ENCODE data around the gene ADIPOR2.

The ADIPOR2 gene

DNA sequence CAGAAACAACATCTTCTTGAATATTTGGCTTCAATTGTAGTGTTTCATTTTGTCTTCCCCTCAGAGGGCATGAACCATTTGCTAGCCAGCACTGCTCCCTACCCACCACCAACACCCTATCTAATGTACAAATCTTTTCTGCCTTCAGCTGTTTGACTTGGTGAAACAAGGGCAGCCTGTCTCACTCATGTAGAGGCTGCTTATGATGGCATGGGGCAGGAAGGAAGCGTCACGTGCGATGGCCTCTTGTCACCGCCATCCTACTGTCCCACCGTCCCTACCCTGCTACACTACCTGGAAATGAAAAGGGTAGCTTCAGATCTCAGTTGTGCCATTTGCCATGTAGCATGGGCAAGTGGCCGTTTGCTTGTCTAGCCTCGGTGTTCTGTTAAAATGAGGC is 99.6 kb downstream of the ADIPOR2 start:
- H4K20me1 ChIP-seq, result peaks cover 24% of the 10 kb centered on the region
- H3K9ac ChIP-seq, result no peak overlapping the region
- H3K4me2 ChIP-seq, result peak overlapping the region; percentile 43
- peaks cover 62% of the 10 kb centered on the region for H3K4me1 ChIP-seq
- no peak for TF ChIP-seq Cebpa-rat (IDR thresholded peaks at IDR 0.05)
- H3K27me3 ChIP-seq, result no peaks in the 10 kb centered on the region
- no peak overlapping the region for H3K27ac ChIP-seq
- H3K9me3 ChIP-seq, result no peaks in the 10 kb centered on the region
- no peak overlapping the region for H3K4me3 ChIP-seq
- peaks cover 56% of the 10 kb centered on the region for H3K36me3 ChIP-seq

DNA sequence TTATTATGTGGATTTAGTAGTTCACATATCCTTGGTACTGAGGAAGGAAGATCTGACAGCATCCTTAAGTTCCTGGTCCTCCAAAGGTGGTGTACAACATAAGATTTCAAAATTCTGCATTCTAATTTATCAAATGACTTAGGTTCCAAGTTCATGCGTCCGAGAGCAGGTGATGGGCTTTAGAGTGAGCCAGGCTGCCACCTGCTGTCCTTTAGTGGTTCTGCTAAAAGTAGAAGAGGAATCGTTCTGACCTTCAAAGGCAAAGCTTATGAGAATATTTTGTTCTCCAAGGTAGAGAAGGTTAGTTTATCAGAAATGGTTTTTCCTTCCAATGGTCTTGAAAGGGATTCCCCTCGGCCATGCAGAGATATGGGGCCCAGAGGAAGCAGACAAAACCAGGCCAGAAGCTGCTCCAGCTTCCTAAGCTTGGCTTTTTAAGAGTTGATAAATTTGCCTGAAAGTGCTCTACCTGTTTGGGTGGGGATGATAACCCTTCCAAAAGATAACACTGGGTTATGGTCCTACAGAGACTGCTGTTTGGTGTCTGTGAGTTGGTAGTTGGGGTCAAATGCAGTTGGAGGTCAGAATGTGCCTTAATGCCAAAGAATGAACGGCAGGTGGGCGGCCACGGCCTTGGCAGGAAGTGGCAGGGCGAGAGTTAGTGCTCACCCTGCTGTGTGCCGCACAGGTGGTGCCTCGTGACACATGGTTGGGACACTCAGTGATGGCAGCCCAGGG is 100.4 kb downstream of the ADIPOR2 start:
- Histone ChIP-seq H3K9ac (0 out of 2 replicates have a peak overlapping the region, but pooled peaks have one; percentile 15), H3K4me2 (peak overlapping the region; percentile 64), H3K27ac (0 out of 2 replicates have a peak overlapping the region, but pooled peaks have one; percentile 25), H3K27me3 (no peaks in the 10 kb centered on the region), H3K9me3 (no peaks in the 10 kb centered on the region), H3K36me3 (peaks cover 48% of the 10 kb centered on the region), H3K4me1 (peaks cover 64% of the 10 kb centered on the region), H4K20me1 (peaks cover 24% of the 10 kb centered on the region), H3K4me3 (no peak overlapping the region)
- no peak for TF ChIP-seq Cebpa-rat (IDR thresholded peaks at IDR 0.05)

DNA sequence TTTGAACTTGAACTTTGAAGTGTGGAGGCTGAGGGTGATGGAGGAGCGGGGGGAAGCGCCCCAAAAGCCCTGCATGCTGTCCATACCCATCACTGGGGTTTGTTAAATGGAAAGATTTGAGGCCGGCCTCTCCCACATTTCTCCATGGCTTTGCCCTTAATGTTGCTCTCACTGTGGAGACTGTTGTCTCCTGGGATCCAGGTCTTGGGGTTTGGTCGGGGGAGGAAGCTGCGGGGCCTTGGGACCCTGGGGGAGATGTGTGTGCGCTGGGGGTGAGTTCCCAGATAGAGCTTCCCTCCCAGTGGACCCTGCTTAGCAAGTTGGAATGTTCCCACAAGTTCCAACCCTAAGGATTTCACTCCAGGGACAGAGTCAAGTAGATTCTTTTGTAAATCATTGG is 101.5 kb downstream of the ADIPOR2 start:
- no peak for TF ChIP-seq Cebpa-rat (IDR thresholded peaks at IDR 0.05)

GRCh38 chr12:1793426-1794210 is 102.7 kb downstream of the ADIPOR2 start:
- Histone ChIP-seq H3K4me3 (no peak overlapping the region), H3K4me1 (peaks cover 88% of the 10 kb centered on the region), H3K27me3 (no peaks in the 10 kb centered on the region), H3K27ac (peak overlapping the region; percentile 23; the same call in 1 of the 2 replicates), H3K9ac (peak overlapping the region; percentile 21; the same call in 1 of the 2 replicates), H3K4me2 (peak overlapping the region; percentile 64; the same call in 1 of the 2 replicates), H3K36me3 (peaks cover 31% of the 10 kb centered on the region), H4K20me1 (peaks cover 16% of the 10 kb centered on the region), H3K9me3 (no peaks in the 10 kb centered on the region)
- no peak for TF ChIP-seq Cebpa-rat (IDR thresholded peaks at IDR 0.05)

More for the DNA sequence above, 101.5 kb downstream of the ADIPOR2 start:
- 0 out of 2 replicates have a peak overlapping the region, but pooled peaks have one; percentile 39 for H3K27ac ChIP-seq
- H4K20me1 ChIP-seq, result peaks cover 24% of the 10 kb centered on the region
- H3K27me3 ChIP-seq, result no peaks in the 10 kb centered on the region
- H3K9me3 ChIP-seq, result no peaks in the 10 kb centered on the region
- H3K4me1 ChIP-seq, result peaks cover 76% of the 10 kb centered on the region
- H3K9ac ChIP-seq, result no peak overlapping the region
- peak overlapping the region; percentile 64 for H3K4me2 ChIP-seq
- H3K36me3 ChIP-seq, result peaks cover 36% of the 10 kb centered on the region
- H3K4me3 ChIP-seq, result no peak overlapping the region

- H3K4me2 ChIP-seq, result peak overlapping the region; percentile 99
- no peaks in the 10 kb centered on the region for H3K27me3 ChIP-seq
- peak overlapping the region; percentile 78 for H3K9ac ChIP-seq
- peaks cover 97% of the 10 kb centered on the region for H3K4me1 ChIP-seq
- H4K20me1 ChIP-seq, result peaks cover 16% of the 10 kb centered on the region
- H3K27ac ChIP-seq, result peak overlapping the region; percentile 32; the same call in 1 of the 2 replicates
- TF ChIP-seq Cebpa-rat (IDR thresholded peaks at IDR 0.05), result no peak
- no peak overlapping the region for H3K4me3 ChIP-seq
- peaks cover 39% of the 10 kb centered on the region for H3K36me3 ChIP-seq
- H3K9me3 ChIP-seq, result no peaks in the 10 kb centered on the region
These were observed 103.7 kb downstream of the ADIPOR2 start for GRCh38 chr12:1794440-1795090.

DNA sequence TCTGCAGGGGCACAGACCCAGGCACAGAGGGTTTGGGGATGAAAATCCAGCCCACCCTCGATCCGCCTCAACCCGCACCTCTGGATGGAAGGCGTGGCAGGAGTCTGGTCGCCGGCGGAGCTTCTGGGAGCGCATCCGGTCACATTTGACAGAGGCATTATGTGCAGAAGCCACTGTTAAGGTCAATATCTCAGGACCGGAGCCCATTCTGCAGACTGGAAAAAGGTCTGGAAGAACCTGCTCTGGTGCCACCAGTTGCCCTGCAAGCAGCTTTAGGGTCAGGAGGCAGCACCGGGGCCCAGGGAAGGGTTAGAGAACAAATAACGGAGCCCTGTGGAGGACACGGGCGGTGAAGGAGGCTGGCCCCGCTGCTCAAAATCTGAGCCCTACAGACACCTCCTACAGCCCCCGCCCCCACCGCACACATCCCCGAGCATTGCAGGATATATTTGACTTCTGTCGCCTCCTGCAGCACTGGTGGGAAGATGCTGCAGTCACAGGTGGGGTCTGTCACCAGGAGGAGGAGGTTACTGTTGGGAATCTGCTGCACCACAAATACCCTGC is 104.4 kb downstream of the ADIPOR2 start:
- no peak for TF ChIP-seq Cebpa-rat (IDR thresholded peaks at IDR 0.05)
- Histone ChIP-seq H3K36me3 (peaks cover 43% of the 10 kb centered on the region), H3K4me3 (peak overlapping the region; percentile 71; the same call in 1 of the 2 replicates), H3K27me3 (no peaks in the 10 kb centered on the region), H3K4me2 (peak overlapping the region; percentile 99), H4K20me1 (peaks cover 15% of the 10 kb centered on the region), H3K27ac (peak overlapping the region; percentile 77), H3K9me3 (no peaks in the 10 kb centered on the region), H3K4me1 (peaks cover 98% of the 10 kb centered on the region), H3K9ac (peak overlapping the region; percentile 78)

DNA sequence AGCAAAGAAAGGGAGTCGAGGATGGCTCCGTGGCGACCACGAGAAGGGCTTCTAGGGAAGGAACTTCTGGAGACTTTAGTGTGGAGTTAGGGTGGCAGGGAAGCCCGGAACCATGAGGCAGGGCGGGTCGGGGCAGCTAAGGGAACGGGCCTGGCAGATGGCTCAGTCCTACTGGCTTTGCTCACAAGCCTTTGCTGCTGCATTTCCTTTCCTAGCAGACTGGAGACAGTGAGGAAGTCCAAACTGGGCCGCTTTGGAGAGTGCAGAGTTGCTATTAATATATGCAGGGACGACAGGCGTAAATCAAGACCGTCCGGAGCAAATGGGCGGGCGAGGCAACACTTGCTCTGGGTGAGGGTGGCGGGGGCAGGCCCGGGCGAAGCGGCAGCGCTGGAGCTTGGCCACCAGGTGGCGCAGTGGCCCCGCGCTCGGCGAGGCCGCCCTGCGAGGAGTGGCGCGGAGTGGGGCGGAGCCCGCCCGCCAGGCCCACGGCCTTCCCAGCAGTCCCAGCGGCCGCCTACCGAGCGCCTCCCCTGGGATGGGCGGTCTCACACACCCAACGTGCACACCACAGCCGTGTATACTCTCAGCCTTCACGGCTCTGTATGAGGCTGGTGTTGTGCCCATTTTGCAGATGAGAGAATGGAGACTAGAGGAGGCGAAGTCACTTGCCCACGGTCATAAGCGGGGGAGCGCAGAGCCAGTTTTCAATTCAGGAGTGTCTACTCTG is 105.1 kb downstream of the ADIPOR2 start:
- H3K4me3 ChIP-seq, result peak overlapping the region; percentile 71
- no peaks in the 10 kb centered on the region for H3K9me3 ChIP-seq
- peak overlapping the region; percentile 88 for H3K9ac ChIP-seq
- no peak for TF ChIP-seq Cebpa-rat (IDR thresholded peaks at IDR 0.05)
- peaks cover 98% of the 10 kb centered on the region for H3K4me1 ChIP-seq
- peak overlapping the region; percentile 99 for H3K4me2 ChIP-seq
- peaks cover 43% of the 10 kb centered on the region for H3K36me3 ChIP-seq
- peak overlapping the region; percentile 97 for H3K27ac ChIP-seq
- H4K20me1 ChIP-seq, result peaks cover 8% of the 10 kb centered on the region
- H3K27me3 ChIP-seq, result no peaks in the 10 kb centered on the region

DNA sequence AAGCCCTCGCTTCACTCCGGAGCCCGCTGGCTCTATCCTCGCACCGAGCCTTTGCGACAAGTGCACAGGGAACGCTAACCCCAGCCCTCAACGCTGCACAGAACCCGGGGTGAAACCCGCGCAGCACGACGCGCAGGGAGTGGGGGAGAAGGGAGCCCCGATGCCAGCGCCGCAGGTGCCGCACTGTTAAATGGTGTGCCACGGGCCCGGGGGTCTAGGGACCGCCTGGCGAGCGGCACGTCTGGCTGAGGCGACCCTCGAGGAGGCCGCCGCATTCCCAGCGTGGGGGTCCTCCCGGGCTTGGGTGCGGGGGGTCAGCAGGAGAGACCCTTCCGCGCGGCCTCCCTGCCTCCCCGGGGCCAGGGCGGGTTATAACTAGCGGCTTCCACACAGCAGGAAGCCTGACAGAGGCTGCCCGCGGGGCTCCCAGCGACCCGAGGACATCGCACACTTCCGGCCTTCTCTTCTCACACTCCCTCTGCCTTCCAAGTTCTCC is 105.7 kb downstream of the ADIPOR2 start:
- peak overlapping the region; percentile 97 for H3K27ac ChIP-seq
- peak overlapping the region; percentile 99 for H3K4me2 ChIP-seq
- H3K9me3 ChIP-seq, result no peaks in the 10 kb centered on the region
- no peak for TF ChIP-seq Cebpa-rat (IDR thresholded peaks at IDR 0.05)
- peaks cover 3% of the 10 kb centered on the region for H4K20me1 ChIP-seq
- H3K4me3 ChIP-seq, result peak overlapping the region; percentile 71
- peaks cover 98% of the 10 kb centered on the region for H3K4me1 ChIP-seq
- no peaks in the 10 kb centered on the region for H3K27me3 ChIP-seq
- peaks cover 43% of the 10 kb centered on the region for H3K36me3 ChIP-seq
- peak overlapping the region; percentile 88 for H3K9ac ChIP-seq

Measured in BLaER1 (cell line).